SK-MEL-5 (cell line): Measurements from ENCODE around the gene URM1. TPM values are rescaled to one million over a fixed set of nuclear protein-coding genes. Genes with fewer than 3 reads are reported as not detected.
A peak's percentile ranks its signal among the peaks of the same experiment; 100 is the strongest.
"Not testable (repeated sequence)": the region's sequence is repeated elsewhere in the genome, so short reads cannot be mapped to it uniquely, and the experiment has no call there.

Experiments
- DNase-seq: peaks from one replicate; pipeline ENCODE4 v3.0.0-alpha.2; 2016; ENCODE audit warnings: low read depth, low spot score
- in situ Hi-C: cut with HindIII; loops from 2 replicates; pipeline ENCODE4 v1.10.0; 2016; ENCODE audit warnings: low sequenced_read_pairs, high pct_unique_total_duplicates, low pct_unique_long_range_greater_than_20kb
- polyA plus RNA-seq, 2 experiments: library from polyadenylated mRNA; depleted of rRNA; stranded (reverse); fragments of >200 nt; gene quantifications; 2 replicates each; pipeline ENCODE4 v1.2.3, GENCODE V29; 2015
- total RNA-seq: library from RNA; depleted of rRNA; stranded (reverse); fragments of >200 nt; shearing (Covaris generic); gene quantifications from 2 replicates; pipeline ENCODE4 v1.2.3, GENCODE V29; 2014; rRNA removed

The URM1 gene
- total RNA-seq, result 86.1 and 90.1 TPM in 2 replicates
- 98.8 and 107 TPM in 2 replicates for polyA plus RNA-seq (2015; cell fraction: cytosol; rRNA removed)
- polyA plus RNA-seq (2015; cell fraction: nucleus; rRNA removed), result 95.8 and 98.5 TPM in 2 replicates

DNA sequence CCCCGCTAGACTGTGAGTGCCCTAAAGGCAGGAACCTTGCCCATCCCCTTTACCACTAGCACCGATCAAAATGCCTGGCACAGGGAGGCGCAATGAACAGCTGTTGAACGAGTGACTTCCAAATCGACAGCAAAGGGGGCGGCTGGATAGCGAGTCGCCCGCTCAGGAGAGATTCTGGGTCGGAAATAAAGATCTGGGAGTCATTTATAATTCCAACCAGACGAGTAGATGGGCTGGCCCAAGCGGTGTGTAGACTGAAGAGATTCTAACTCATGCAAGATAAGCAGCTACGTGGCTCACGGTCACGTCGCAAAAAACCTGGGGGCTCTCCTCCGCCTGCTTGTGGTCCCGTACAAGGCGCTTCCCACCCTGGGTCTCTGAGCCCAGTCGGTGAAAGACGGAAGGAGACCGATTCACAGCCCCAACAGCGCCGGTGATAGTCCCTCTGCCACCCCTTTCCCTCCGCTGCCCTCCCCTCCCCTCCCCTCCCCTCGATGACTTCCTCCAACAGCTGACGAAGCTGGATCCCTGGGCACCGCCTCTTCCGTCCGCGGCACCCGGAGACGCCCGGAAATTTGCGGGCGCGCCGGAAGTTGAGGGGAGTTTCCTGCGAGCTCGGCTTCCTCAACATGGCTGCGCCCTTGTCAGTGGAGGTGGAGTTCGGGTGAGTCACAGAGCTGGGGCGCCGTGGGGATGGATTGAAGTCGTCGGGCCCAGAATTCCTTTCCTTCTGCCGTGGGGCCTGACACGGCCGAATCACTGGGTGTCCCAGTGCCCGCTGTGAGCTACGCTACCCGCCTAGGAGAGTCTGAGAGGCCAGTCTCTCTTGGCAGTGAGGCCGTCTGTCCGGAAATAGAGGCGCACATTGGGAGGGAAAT lies at the start of gene URM1:
TSS of gene URM1 (plus strand) at position 623 of the 878 bp plus-strand sequence. CDS start at position 630, 7 bp downstream.
- DNase-seq, result peak; percentile 95
- in situ Hi-C loops, result no loop called here

DNA sequence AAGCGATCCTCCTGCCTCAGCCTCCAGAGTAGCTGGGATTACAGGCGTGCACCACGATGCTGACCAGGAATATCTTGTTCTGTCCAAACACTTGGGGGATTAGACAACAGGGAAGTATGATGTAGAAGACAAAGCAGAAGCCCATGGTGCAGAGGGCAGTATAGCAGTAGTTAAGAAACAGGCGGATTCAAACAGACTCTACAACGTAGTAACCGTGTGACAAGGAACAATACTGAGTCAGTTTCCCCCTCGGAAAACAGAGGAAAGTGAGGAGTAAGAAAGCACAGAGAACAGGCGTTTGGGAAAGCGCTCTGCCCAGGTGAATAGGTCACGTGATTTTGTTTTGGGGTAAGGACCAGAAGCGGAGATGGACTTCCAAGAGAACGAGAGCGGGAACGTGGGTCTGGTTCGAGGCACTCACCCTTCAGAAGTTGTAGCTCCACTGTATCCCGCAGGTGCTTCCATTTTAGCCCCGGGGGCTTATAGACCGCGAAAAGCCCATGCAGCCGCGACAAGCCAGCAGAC lies 49.2 kb upstream of the URM1 start:
- in situ Hi-C loops, result no loop called here
- no peak for DNase-seq

DNA sequence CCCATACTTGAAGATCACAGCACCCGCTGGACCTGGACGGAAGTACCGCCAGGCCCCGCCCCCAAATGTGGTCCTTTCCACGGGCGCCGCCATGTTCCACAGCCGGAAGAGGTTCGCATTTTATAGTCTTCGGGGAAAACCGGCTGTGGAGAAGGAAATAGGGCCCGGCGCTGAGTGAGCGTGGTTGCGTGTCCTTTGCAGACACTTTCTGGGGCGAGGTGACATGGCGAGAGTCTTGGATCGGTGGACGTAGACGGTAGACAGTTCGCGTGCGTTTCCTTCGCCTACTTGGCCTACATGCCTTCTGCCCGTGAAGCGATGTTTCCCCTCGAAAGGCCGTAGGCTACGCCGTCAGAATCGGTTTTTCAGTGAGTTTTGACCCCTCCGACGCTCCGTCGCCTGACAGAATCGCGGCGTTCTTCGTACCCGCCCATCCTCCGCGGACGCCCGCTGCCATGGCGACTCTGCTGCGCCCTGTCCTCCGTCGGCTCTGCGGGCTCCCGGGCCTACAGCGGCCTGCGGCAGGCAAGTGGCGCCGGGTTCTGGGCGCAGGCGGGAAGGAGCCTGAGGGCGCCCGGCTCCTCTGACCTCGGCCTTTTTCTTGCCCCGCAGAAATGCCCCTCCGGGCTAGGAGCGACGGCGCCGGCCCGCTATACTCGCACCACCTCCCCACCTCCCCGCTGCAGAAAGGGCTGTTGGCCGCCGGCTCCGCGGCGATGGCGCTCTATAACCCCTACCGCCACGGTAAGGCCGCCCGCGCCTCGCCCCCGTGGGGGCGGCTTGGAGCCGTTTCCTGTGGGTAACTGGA lies 48.6 kb upstream of the URM1 start, which contains the start of the genes COQ4 and TRUB2:
TSS of gene COQ4 (plus strand) at position 436 of the 808 bp plus-strand sequence. CDS start at position 456, 20 bp downstream.
TSS of gene TRUB2 (minus strand) at position 44 of the 808 bp plus-strand sequence. CDS start at position 5, 39 bp downstream.
- in situ Hi-C loops, result no loop called here
- peak; percentile 95 for DNase-seq

DNA sequence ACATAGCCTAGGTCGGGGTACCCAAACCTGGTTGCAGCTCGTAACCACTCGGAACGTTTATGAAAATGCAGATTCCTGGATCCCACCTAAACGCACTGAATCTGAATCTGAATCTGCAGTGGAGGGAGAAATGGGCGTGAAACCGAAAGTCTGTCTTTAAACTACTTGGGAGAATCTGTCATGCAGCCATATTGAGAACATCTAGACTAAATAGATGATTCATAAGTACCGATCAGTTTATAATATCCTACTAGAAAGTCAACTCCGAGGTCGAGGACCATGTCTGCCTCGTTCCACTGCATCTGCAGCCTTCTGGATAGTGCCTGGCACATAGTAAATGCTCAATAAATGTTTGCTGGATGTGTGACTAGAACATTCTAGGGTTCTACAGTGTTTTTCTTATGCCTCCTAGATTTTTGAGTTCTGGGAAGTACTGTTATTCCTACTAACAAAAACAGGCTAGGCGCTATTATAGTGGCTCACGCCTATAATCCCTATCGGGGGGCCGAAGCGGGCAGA lies 47.9 kb upstream of the URM1 start:
- in situ Hi-C loops, result no loop called here
- DNase-seq, result no peak

DNA sequence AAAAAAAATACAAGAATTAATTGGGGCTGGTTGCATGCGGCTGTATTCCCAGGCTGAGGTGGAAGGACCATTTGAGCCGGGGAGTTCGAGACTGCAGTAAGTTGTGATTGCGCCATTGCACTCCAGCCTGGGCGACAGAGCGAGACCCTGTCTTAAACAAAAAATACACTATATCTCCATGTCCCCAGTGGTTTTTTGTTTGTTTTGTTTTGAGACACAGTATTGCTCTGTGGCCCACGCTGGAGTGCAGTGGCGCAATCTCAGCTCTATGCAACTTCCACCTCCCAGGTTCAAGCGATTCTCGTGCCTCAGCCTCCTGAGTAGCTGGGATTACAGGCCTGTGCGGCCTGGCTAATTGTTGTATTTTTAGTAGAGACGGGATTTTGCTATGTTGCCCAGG lies 47.4 kb upstream of the URM1 start:
- in situ Hi-C loops, result no loop called here
- no peak for DNase-seq

DNA sequence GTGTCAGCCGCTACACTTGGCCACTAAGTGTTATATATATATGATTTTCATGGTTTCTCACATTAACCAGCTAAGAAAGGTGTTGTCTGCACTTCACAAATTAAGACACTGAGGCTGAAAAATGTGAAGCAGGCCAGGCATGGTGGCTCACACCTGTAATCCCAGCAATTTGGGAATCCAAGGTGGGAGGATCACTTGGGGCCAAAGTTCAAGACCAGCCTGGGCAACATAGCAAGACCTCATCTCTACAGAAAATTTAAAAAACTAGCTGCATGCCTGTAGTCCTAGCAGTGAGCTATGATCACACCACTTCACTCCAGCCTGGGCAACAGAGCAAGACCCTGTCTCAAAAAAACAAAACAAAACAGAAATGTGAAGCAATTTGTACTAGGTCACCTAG lies 46.8 kb upstream of the URM1 start:
- DNase-seq, result no peak
- in situ Hi-C loops, result no loop called here

DNA sequence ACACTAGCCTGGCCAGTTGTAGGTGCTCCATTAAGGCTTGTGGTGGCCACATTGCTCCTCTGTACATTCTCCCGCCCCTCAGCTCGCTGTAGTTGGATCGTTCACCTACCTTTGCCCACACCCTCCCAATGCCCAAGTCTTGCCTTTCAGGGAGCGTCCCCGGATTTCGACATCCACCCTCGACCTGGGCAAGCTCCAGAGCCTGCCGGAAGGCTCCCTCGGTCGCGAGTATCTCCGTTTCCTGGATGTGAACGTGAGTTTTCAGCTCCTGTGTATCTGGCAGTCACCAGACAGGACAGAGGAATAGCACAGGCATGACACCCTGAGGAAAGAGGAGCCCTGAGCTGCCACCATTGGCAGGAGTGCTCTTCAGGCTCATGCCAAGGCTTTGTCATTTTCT lies 45.5 kb upstream of the URM1 start:
- no peak for DNase-seq
- in situ Hi-C loops, result no loop called here

DNA sequence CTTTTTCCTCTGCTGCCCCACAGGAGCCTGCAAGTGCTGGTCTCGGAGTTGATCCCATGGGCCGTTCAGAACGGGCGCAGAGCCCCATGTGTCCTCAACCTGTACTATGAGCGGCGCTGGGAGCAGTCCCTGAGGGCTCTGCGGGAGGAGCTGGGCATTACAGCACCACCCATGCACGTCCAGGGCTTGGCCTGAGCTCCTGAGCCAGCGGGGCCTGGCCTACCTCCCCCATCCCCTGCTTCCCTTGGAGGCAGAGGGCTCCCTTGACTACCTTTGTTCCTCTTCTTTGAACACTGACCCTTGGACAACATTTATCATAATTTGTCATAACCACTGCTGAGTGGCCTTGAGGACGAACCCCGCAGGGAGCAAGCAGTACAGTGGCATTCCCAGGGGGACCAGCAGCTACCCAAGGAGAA lies 37.7 kb upstream of the URM1 start:
- DNase-seq, result no peak
- in situ Hi-C loops, result no loop called here

DNA sequence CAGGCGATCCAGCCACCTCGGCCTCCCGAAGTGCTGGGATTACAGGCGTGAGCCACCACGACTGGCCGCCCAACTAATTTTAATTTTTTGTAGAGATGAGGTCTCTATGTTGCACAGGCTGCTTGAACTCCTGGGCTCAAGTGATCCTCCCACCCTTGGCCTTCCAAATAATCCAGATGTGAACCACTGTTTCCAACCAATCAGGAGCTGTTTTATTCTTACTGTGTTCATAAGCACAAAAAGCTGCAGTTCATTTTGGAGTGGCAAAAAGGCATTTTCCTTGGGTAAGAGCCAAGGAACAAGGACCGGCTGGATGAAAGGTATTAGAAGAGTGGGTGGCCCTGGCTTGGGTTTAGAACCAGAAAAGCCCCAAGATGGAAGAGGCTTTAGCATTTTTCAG lies 36.0 kb upstream of the URM1 start:
- in situ Hi-C loops, result no loop called here
- DNase-seq, result no peak

DNA sequence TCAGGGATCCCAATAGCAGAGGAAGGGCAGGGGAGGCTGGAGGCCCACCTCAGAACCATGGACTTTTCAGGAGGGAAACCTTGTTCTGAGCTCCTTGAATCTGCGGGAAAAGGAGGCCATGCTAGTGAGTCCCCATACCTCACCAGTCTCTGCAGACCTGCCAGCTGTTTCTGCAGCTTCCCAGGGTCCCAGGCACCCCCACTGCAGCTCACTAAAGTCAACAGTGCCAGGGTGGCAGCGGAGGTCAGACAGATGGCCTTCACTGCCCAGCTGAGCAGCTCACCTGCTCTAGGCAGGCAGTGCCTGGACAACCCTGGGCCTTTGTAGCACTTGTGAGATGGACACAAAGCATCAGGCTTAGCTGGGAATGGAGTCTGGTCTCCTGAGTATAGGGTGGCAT lies 35.3 kb upstream of the URM1 start:
- no peak for DNase-seq
- in situ Hi-C loops, result no loop called here

DNA sequence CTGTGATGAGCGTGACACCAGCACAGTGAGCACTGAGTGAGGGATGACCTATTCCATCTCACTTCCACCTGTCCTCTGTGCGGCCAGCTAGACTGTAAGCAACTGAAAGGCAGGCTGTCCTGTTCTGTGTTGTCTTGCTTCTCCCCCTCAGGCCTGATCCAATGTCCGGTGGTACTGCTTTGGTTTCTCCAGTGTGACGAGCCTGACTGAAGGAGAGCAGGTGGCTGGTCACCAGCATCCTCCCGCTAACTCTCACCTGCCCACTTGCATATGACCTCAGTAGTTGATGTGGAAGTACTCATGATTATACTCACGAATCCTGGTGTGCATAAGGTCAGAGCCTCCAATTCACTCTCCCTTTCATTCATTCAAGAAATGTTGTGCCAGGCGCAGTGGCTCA lies 33.2 kb upstream of the URM1 start:
- in situ Hi-C loops, result no loop called here
- no peak for DNase-seq

DNA sequence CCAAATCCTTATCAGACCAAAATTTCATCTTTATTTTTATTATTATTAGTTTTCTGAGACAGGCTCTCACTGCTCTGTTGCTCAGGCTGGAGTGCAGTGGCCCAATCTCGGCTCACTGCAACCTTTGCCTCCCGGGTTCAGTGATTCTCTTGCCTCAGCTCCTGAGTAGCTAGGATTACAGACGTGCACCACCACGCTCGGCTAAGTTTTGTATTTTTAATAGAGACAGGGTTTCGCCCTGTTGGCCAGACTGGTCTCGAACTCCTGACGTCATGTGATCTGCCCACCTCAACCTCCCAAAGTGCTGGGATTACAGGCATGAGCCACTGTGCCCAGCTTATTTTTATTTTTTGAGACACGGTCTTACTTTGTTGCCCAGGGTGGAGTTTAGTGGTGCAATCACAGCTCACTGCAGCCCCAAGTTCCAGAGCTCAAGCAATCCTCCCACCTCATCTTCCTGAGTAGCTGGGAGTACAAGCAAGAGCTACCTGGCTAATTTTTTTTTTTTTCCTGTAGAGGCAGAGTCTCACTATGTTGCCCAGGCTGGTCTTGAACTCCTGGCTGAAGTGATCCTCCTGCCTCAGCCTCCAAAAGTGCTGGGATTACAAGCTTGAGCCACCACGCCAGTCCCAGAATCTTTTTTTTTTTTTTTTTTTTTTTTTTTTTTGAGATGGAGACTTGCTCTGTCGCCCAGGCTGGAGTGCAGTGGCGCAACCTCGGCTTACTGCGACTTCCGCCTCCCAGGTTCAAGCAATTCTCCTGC lies 32.1 kb upstream of the URM1 start:
- DNase-seq, in situ Hi-C loops: not testable (repeated sequence)

DNA sequence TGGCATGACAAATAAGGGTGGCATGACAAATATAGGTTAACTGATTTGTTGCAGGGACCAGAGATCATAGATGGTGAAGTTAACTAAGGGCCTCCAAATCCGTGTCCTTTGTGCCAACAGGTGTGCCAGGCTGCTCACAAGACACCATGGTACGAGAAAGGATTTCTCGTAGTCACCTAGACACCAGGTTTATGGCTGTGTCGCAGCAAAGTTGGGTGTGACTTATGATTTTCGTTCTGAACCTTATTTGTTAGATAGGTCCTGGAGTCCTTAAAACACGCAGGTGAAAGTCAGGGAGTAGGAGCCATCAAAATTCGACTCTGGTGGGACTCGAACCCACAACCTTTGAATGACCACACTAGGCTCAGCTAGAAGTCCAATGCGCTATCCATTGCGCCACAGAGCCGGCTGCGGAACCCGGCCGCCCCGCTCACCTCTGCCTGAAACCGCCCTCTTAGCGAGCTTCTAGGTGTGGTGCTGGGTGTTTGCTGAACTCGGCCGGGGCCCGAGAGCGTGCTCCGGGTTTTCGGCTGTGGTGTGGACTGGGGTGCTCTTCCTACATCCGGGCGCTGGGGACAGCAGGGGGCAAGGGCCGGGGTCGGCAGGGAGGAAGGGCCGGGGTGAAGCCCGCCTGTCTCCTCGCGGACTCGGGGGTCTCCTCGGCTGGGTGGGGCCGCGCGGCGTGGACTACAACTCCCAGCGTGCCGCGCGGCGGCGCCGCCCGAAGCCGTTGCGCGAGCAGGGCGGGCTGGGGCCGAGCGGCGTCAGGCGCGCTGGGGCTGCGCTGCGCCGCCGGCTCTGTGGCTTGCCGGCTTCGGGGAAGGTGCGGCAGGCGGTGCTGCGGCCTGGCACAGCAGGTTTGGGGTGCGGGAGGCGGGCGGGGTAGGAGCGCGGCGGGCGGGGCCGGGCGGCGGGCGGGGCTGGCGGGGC lies 31.1 kb upstream of the URM1 start, which contains the start of gene SLC27A4:
TSS of gene SLC27A4 (plus strand) at position 767 of the 930 bp plus-strand sequence. CDS start 2,606 bp downstream, outside the sequence.
- DNase-seq, result peak; percentile 88
- in situ Hi-C loops, result no loop called here

DNA sequence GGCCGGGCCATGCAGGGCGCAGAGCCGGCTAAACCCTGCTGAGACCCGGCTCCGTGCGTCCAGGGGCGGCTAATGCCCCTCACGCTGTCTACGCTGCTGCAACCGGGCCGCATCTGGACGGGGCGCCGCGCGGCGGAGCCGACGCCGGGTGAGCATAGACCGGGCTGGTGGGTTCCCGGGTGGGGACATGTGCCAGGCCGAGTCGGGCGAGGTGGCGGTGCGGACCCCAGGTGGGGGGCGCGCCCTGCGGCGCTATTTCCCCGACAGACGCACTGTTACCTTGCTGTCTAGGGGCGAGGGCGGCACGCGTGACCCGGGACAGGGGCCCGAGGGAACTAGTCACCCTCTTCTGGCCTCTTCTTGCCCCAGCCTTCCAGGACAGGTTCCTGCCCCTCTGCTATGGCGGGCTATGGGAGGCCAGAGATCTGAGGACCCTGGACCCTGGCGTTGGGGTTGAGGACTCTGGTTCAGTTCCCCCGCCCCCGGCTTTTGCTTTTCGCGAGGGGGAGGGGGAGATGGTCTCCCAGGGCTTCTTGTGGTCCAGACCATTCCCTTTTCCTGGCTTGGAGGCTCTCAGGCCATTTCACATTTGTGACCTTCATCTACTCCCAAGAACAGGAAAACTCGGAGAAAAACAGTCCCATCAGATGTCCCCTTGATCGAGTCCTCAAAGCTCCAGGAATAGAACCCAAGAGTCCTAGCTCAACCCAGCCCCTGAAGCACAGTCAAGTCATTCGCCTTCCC lies 30.3 kb upstream of the URM1 start:
- in situ Hi-C loops, result no loop called here
- DNase-seq, result peak; percentile 9

DNA sequence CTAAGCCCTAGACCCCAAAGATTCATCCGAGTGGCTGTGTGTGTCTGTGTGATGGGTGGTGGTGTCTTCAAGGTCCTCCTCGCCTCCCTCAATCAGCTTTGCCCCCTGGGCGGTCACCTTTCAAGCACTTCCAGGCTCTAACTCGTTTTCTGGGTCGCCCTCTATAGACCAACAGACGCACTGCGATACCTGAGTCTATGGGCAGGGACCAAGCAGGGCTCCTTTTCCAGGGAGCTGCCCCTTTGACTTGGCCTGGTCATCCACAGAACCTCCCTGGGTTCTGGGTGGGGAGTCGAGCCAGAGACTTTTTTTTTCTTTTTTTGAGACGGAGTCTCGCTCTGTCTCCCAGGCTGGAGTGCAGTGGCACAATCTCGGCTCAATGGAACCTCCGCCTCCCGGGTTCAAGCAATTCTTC lies 29.7 kb upstream of the URM1 start:
- peak; percentile 84 for DNase-seq
- in situ Hi-C loops, result no loop called here
